ENCODE measurements around the gene SYT1. TPM values are rescaled to one million over a fixed set of nuclear protein-coding genes. Genes with fewer than 3 reads are reported as not detected.

Gene SYT1
- total RNA-seq, 1 experiment from 2014 or later: 1.3 TPM

DNA sequence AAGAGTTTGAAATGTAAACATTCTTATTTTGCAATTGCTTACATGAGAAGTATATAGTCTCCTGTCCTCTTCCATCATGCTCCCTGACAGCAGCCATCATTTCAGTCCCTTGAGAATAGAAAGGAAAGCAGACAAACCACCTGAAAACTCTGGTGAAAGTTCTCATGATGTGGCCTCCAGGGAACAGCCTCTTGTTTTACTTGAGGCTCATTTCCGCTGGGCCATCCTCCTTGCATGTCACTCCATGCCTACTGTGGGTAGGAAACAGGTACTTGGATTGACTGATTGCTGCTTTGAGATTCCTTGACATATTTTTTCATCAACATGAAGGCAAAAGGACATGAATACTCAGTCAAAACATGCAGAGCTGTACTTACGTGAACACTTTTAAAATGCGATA is 6.0 kb downstream of the SYT1 start:
- intact Hi-C loops (cut with micrococcal nuclease; ENCODE audit: unreplicated experiment): no loop called here
- Mint-ChIP-seq H3K4me3 (ENCODE audit: low read depth, unreplicated experiment) (no peak overlapping the region), H3K9me3 (ENCODE audit: low read depth, unreplicated experiment) (no peaks in the 10 kb centered on the region), H3K27me3 (ENCODE audit: unreplicated experiment) (no peaks in the 10 kb centered on the region), H3K27ac (ENCODE audit: unreplicated experiment) (no peak overlapping the region), H3K4me1 (ENCODE audit: low read depth, unreplicated experiment) (no peaks in the 10 kb centered on the region), H3K36me3 (ENCODE audit: insufficient read depth, unreplicated experiment) (no peaks in the 10 kb centered on the region)
- CTCF ChIA-PET: interaction anchor here (0.5 kb wide), 1 partner anchor 1073 kb away, joined by 5 read pairs; no protein-coding TSS in a partner anchor
- TF ChIP-seq, protein P1, sequence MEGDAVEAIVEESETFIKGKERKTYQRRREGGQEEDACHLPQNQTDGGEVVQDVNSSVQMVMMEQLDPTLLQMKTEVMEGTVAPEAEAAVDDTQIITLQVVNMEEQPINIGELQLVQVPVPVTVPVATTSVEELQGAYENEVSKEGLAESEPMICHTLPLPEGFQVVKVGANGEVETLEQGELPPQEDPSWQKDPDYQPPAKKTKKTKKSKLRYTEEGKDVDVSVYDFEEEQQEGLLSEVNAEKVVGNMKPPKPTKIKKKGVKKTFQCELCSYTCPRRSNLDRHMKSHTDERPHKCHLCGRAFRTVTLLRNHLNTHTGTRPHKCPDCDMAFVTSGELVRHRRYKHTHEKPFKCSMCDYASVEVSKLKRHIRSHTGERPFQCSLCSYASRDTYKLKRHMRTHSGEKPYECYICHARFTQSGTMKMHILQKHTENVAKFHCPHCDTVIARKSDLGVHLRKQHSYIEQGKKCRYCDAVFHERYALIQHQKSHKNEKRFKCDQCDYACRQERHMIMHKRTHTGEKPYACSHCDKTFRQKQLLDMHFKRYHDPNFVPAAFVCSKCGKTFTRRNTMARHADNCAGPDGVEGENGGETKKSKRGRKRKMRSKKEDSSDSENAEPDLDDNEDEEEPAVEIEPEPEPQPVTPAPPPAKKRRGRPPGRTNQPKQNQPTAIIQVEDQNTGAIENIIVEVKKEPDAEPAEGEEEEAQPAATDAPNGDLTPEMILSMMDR (IDR thresholded peaks at IDR 0.05; ENCODE audit: unreplicated experiment): no peak
- BruUV-seq (replicated peaks): no TSS peak
- no peak for DNase-seq

DNA sequence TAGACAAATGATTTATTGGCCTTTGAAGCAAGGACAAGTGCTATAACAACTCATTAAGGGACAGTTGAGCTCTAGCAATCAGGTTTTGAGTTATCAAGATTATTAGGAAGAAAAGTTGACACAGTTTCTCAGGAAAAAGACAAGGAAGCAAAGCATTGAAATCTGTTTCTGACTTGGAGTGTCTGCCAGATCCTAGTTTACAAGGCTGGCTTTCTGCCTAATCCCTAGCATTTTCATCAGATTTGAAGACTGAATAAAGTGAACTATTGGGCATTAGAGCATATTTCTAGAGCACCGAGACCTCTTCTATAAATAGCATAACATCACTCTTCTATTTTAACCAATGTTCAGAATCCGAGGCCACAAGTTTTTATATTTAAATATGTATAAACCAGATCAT is 7.0 kb downstream of the SYT1 start:
- H3K27me3 Mint-ChIP-seq (ENCODE audit: unreplicated experiment): no peaks in the 10 kb centered on the region
- no peak overlapping the region for H3K27ac Mint-ChIP-seq (ENCODE audit: unreplicated experiment)
- no TSS peak for BruUV-seq (replicated peaks)
- no peaks in the 10 kb centered on the region for H3K4me1 Mint-ChIP-seq (ENCODE audit: low read depth, unreplicated experiment)
- no peaks in the 10 kb centered on the region for H3K36me3 Mint-ChIP-seq (ENCODE audit: insufficient read depth, unreplicated experiment)
- TF ChIP-seq, protein P1 (IDR thresholded peaks at IDR 0.05; ENCODE audit: unreplicated experiment): no peak
- DNase-seq: no peak
- CTCF ChIA-PET: no interaction called here
- H3K9me3 Mint-ChIP-seq (ENCODE audit: low read depth, unreplicated experiment): no peaks in the 10 kb centered on the region
- H3K4me3 Mint-ChIP-seq (ENCODE audit: low read depth, unreplicated experiment): no peak overlapping the region
- intact Hi-C loops (cut with micrococcal nuclease; ENCODE audit: unreplicated experiment): no loop called here

DNA sequence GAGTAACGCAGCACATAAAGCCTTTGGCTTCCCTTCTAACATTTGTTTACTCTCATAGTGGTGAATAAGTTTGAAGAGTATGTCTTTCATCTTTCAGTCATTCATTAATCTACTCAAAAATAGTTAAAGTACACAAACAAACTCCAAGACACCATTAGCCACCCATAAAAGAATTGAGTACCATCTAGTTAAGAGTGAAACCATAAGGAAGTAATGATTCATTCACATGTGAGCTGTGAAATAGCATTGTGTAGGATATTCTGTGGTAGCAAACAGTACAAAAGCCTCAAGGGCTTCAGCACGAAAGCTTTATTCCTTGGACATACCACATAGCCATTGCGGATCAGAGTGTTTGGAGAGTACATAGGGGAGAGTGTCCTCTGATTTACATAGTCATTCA is 13.9 kb downstream of the SYT1 start:
- intact Hi-C loops (cut with micrococcal nuclease; ENCODE audit: unreplicated experiment): no loop called here
- Mint-ChIP-seq H3K9me3 (ENCODE audit: low read depth, unreplicated experiment) (no peaks in the 10 kb centered on the region), H3K36me3 (ENCODE audit: insufficient read depth, unreplicated experiment) (no peaks in the 10 kb centered on the region), H3K4me3 (ENCODE audit: low read depth, unreplicated experiment) (no peak overlapping the region), H3K4me1 (ENCODE audit: low read depth, unreplicated experiment) (peaks cover 36% of the 10 kb centered on the region), H3K27ac (ENCODE audit: unreplicated experiment) (no peak overlapping the region), H3K27me3 (ENCODE audit: unreplicated experiment) (no peaks in the 10 kb centered on the region)
- CTCF ChIA-PET: interaction anchor here (1.4 kb wide), 1 partner anchor 15 kb away, joined by 3 read pairs; no protein-coding TSS in a partner anchor
- DNase-seq: no peak
- no TSS peak for BruUV-seq (replicated peaks)
- TF ChIP-seq, protein P1 (IDR thresholded peaks at IDR 0.05; ENCODE audit: unreplicated experiment): no peak

DNA sequence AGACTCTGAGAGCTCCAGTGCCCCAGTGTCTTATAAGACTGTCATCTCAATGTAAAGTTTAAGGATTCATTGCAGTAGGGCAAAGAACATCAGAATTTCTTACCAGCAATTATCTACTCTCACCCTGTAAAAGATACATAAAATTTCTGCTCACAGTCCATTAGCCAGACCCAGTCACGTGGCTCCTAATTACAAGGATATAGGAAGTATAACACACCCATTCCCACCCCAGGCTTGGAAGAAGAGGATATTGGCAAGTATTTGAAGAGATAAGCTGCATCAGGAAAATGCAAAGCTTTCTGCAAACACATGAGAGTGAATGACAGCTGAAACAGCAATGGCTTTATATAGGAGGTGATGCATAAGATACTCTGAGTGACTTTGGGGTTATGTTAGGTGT is 14.3 kb downstream of the SYT1 start:
- Mint-ChIP-seq H3K36me3 (ENCODE audit: insufficient read depth, unreplicated experiment) (no peaks in the 10 kb centered on the region), H3K4me3 (ENCODE audit: low read depth, unreplicated experiment) (no peak overlapping the region), H3K9me3 (ENCODE audit: low read depth, unreplicated experiment) (no peaks in the 10 kb centered on the region), H3K27me3 (ENCODE audit: unreplicated experiment) (no peaks in the 10 kb centered on the region), H3K27ac (ENCODE audit: unreplicated experiment) (no peak overlapping the region), H3K4me1 (ENCODE audit: low read depth, unreplicated experiment) (peaks cover 36% of the 10 kb centered on the region)
- TF ChIP-seq, protein P1 (IDR thresholded peaks at IDR 0.05; ENCODE audit: unreplicated experiment): no peak
- CTCF ChIA-PET: interaction anchor here (1.4 kb wide), 1 partner anchor 15 kb away, joined by 3 read pairs; no protein-coding TSS in a partner anchor
- BruUV-seq (replicated peaks): no TSS peak
- no peak for DNase-seq
- intact Hi-C loops (cut with micrococcal nuclease; ENCODE audit: unreplicated experiment): no loop called here

Data from Calu3 (cell line).